ENCODE data around the gene IARS1. TPM values are rescaled to one million over a fixed set of nuclear protein-coding genes. Genes with fewer than 3 reads are reported as not detected.

The IARS1 gene
- total and polyA plus RNA-seq, 2 of the 8 experiments (the other 6 are each of a cell fraction or from before 2014, with no cell fraction given) = 74.9 to 243 TPM

GRCh38 chr9:92325269-92325990 is 31.9 kb upstream of the IARS1 start, which contains the start of the genes CENPP and NOL8 (continued):
- no peak for TF ChIP-seq RXRA (IDR thresholded peaks at IDR 0.05; ENCODE audit: insufficient read depth, low read depth, low read length)
- no peak for TF ChIP-seq RAD21 (IDR thresholded peaks at IDR 0.05 in 1 of 2, conservative IDR thresholded peaks at IDR 0.05 in 1 of 2; ENCODE audit: low read depth in 2 of 2, low read length in 2 of 2)
- peak; percentile 96 for TF ChIP-seq KDM5A (IDR thresholded peaks at IDR 0.05; ENCODE audit: low read length)
- peak; percentile 62; the same call in 1 of the 2 replicates for TF ChIP-seq JUN (IDR thresholded peaks at IDR 0.05; ENCODE audit: low read depth, low read length)
- TF ChIP-seq CBX8 (IDR thresholded peaks at IDR 0.05; ENCODE audit: borderline replicate concordance, low read depth, low read length) = no peak
- TF ChIP-seq YY1 (IDR thresholded peaks at IDR 0.05; ENCODE audit: low read depth, low read length) = no peak; the same call in 1 of the 2 replicates
- TF ChIP-seq CTBP2 (IDR thresholded peaks at IDR 0.05; ENCODE audit: borderline replicate concordance, insufficient read depth, insufficient read length, low read length) = no peak
- no peak for TF ChIP-seq MAFK (IDR thresholded peaks at IDR 0.05; ENCODE audit: low read depth, low read length)
- no peak for TF ChIP-seq SP2 (IDR thresholded peaks at IDR 0.05; ENCODE audit: low read length)
- TF ChIP-seq SIX5 (IDR thresholded peaks at IDR 0.05; ENCODE audit: low read depth, low read length) = 0 out of 2 replicates have a peak, but pooled peaks have one; percentile 30
- TF ChIP-seq CEBPB (IDR thresholded peaks at IDR 0.05; ENCODE audit: low read depth, low read length) = no peak
- peak; percentile 93 for TF ChIP-seq USF2 (IDR thresholded peaks at IDR 0.05; ENCODE audit: low read length)
- peak; percentile 89 for TF ChIP-seq CHD1 (IDR thresholded peaks at IDR 0.05; ENCODE audit: low read depth, low read length)
- TF ChIP-seq ATF2 (IDR thresholded peaks at IDR 0.05; ENCODE audit: low read length) = peak; percentile 72; the same call in 1 of the 2 replicates
- peak; percentile 94 for TF ChIP-seq TBP (IDR thresholded peaks at IDR 0.05; ENCODE audit: low read depth, low read length)
- TF ChIP-seq CTCF (IDR thresholded peaks at IDR 0.05; ENCODE audit: control extremely low read depth in 1 of 3, insufficient read depth in 1 of 3, low read depth in 1 of 3, low read length in 3 of 3) = no peak
- TF ChIP-seq CREB1 (IDR thresholded peaks at IDR 0.05) = peak; percentile 27
- TF ChIP-seq E2F6 (IDR thresholded peaks at IDR 0.05) = peak; percentile 86
